Measurements from ENCODE around the gene CEP55.

The CEP55 gene

GRCh38 chr10:93471110-93471651 lies 25.2 kb upstream of the CEP55 start:
- no peak for DNase-seq

GRCh38 chr10:93473161-93473560 lies 23.3 kb upstream of the CEP55 start:
- DNase-seq, result no peak

- no peak for DNase-seq
Observed at GRCh38 chr10:93473804-93474472, 22.5 kb upstream of the CEP55 start.

- DNase-seq, result no peak
Observed at GRCh38 chr10:93475227-93475626, 21.2 kb upstream of the CEP55 start.

- no peak for DNase-seq
Observed at GRCh38 chr10:93475871-93476270, 20.5 kb upstream of the CEP55 start.

GRCh38 chr10:93476756-93477155 lies 19.7 kb upstream of the CEP55 start:
- no peak for DNase-seq

- DNase-seq, result no peak
Observed at GRCh38 chr10:93478873-93479272, 17.5 kb upstream of the CEP55 start.

GRCh38 chr10:93481637-93482144 lies 14.7 kb upstream of the CEP55 start:
- no peak for DNase-seq

GRCh38 chr10:93482145-93482834 lies 14.1 kb upstream of the CEP55 start, which contains the start of gene MYOF:
MYOF (minus strand) TSS chr10:93482334; CDS start chr10:93482194, 140 bp downstream.
- DNase-seq, result peak; percentile 84

GRCh38 chr10:93485690-93486089 lies 10.7 kb upstream of the CEP55 start:
- no peak for DNase-seq

- no peak for DNase-seq
Observed at GRCh38 chr10:93488956-93489528, 7.4 kb upstream of the CEP55 start.

GRCh38 chr10:93491602-93492121 lies 4.8 kb upstream of the CEP55 start:
- DNase-seq, result no peak

GRCh38 chr10:93493162-93493561 lies 3.2 kb upstream of the CEP55 start:
- DNase-seq, result no peak

- DNase-seq, result no peak
Observed at GRCh38 chr10:93494494-93494893, 1.9 kb upstream of the CEP55 start.

- DNase-seq, result peak; percentile 67
Observed at GRCh38 chr10:93495654-93496321, 624 bp upstream of the CEP55 start.

- no peak for DNase-seq
Observed at GRCh38 chr10:93498166-93498565, 1.8 kb downstream of the CEP55 start.

GRCh38 chr10:93501650-93502049 lies 5.2 kb downstream of the CEP55 start:
- no peak for DNase-seq

GRCh38 chr10:93503075-93503474 lies 6.7 kb downstream of the CEP55 start:
- DNase-seq, result no peak

- DNase-seq, result no peak
Observed at GRCh38 chr10:93505075-93505474, 8.7 kb downstream of the CEP55 start.

- DNase-seq, result no peak
Observed at GRCh38 chr10:93509816-93510215, 13.4 kb downstream of the CEP55 start.

- no peak for DNase-seq
Observed at GRCh38 chr10:93512565-93512964, 16.2 kb downstream of the CEP55 start.

- no peak for DNase-seq
Observed at GRCh38 chr10:93513091-93513490, 16.7 kb downstream of the CEP55 start.

- DNase-seq, result no peak
Observed at GRCh38 chr10:93514521-93514920, 18.1 kb downstream of the CEP55 start.
